Naive thymus-derived CD4-positive, alpha-beta T cell (primary cell): ENCODE measurements around the gene FAM184A. TPM values are rescaled to one million over a fixed set of nuclear protein-coding genes. Genes with fewer than 3 reads are reported as not detected.

Experiments
- ATAC-seq: fragments of 150-1000 bp; cut with Tn5 transposase; 2 replicates; pipeline ENCODE4 v1.10.0; 2021; ENCODE audit warnings: mild to moderate bottlenecking, moderate library complexity
- CTCF ChIA-PET: fragments of 350-600 bp; sonication (Branson Sonifier 250); formaldehyde crosslinking; loops from one replicate; lab custom pipeline; 2021; ENCODE audit warnings: antibody characterized with exemption; lab: Charles Lee
- POLR2A ChIA-PET: fragments of 350-600 bp; sonication (Branson Sonifier 250); formaldehyde crosslinking; loops from one replicate; lab custom pipeline; 2021; ENCODE audit warnings: antibody characterized with exemption, inconsistent platforms; lab: Charles Lee
- DNase-seq, 9 donors: peaks; one replicate each; pipeline versions ENCODE4 v3.0.0 to v3.0.0-alpha.2; 2020 to 2022; ENCODE audit warnings: mixed read lengths in 1 of 9
- H3K27ac ChIP-seq: one replicate; pipeline ENCODE4 v1.7.0; 2013; ENCODE audit warnings: mild to moderate bottlenecking, low read depth, low read length, moderate library complexity
- H3K27me3 ChIP-seq, 2 donors: one replicate each; pipeline ENCODE4 v1.7.0; 2013; ENCODE audit warnings: low read length in 2 of 2, mild to moderate bottlenecking in 2 of 2, moderate library complexity in 2 of 2; ENCODE audit not compliant: control insufficient read depth in 2 of 2, insufficient read depth in 2 of 2
- H3K36me3 ChIP-seq, 3 experiments: 1 replicate in 2 of 3; 2 replicates in 1 of 3; pipeline ENCODE4 v1.7.0; 2013; ENCODE audit warnings: low read length in 3 of 3, mild to moderate bottlenecking in 3 of 3, moderate library complexity in 1 of 3; ENCODE audit not compliant: insufficient read depth in 3 of 3, control insufficient read depth in 2 of 3
- H3K4me1 ChIP-seq, 2 donors: one replicate each; pipeline ENCODE4 v1.7.0; 2013; ENCODE audit warnings: low read length in 2 of 2, mild to moderate bottlenecking in 2 of 2, moderate library complexity in 1 of 2; ENCODE audit not compliant: control insufficient read depth in 2 of 2, insufficient read depth in 2 of 2
- H3K4me3 ChIP-seq: 2 replicates; pipeline ENCODE4 v1.7.0; 2013; ENCODE audit warnings: mild to moderate bottlenecking, low read length
- H3K9me3 ChIP-seq, 3 experiments: 1 replicate in 2 of 3; 2 replicates in 1 of 3; pipeline ENCODE4 v1.7.0; 2013; ENCODE audit warnings: low read length in 3 of 3; ENCODE audit not compliant: control insufficient read depth in 2 of 3
- H3K27ac Mint-ChIP-seq, 9 donors: one replicate each; pipeline ENCODE4 v1.8.0; 2020 to 2022; ENCODE audit warnings: mixed read lengths in 9 of 9, mild to moderate bottlenecking in 8 of 9, moderate library complexity in 5 of 9, inconsistent platforms in 2 of 9
- H3K27me3 Mint-ChIP-seq, 5 donors: one replicate each; pipeline ENCODE4 v1.8.0; 2021 to 2022; ENCODE audit warnings: mixed read lengths in 5 of 5, mild to moderate bottlenecking in 1 of 5
- H3K36me3 Mint-ChIP-seq, 5 donors: one replicate each; pipeline ENCODE4 v1.8.0; 2020 to 2022; ENCODE audit warnings: mixed read lengths in 5 of 5, mild to moderate bottlenecking in 3 of 5, inconsistent platforms in 1 of 5
- H3K4me1 Mint-ChIP-seq, 7 donors: one replicate each; pipeline ENCODE4 v1.8.0; 2020 to 2022; ENCODE audit warnings: mixed read lengths in 7 of 7, mild to moderate bottlenecking in 3 of 7, inconsistent platforms in 1 of 7
- H3K4me3 Mint-ChIP-seq, 10 donors: one replicate each; pipeline ENCODE4 v1.8.0; 2020 to 2022; ENCODE audit warnings: mild to moderate bottlenecking in 10 of 10, mixed read lengths in 10 of 10, moderate library complexity in 6 of 10, inconsistent platforms in 2 of 10
- H3K9me3 Mint-ChIP-seq, 11 donors: one replicate each; pipeline ENCODE4 v1.8.0; 2020 to 2022; ENCODE audit warnings: mixed read lengths in 11 of 11, mild to moderate bottlenecking in 4 of 11, inconsistent platforms in 1 of 11, moderate library complexity in 1 of 11
- intact Hi-C, 2 donors: fragments of 100-400 bp; cut with micrococcal nuclease; formaldehyde crosslinking; loops; one replicate each; pipeline ENCODE4 v1.15.1; 2023
- polyA plus RNA-seq, 2 donors: library from polyadenylated mRNA; unstranded; fragments of 300-500 nt; fragmentation: Illumina TruSeq; gene quantifications; one replicate each; pipeline ENCODE4 v1.2.3, GENCODE V29; 2021
- total RNA-seq, 6 experiments: library from RNA in 5 of 6; stranded (reverse) in 5 of 6; gene quantifications; 1 replicate in 5 of 6; 2 replicates in 1 of 6; pipeline ENCODE4 v1.2.3 and lab custom pipeline; 2021 to 2026

FAM184A gene
- total and polyA plus RNA-seq, 7 experiments from 2014 or later = 0.99 to 9.8 (median 6.0) TPM

GRCh38 chr6:119043265-119043664 lies 35.2 kb downstream of the FAM184A start:
- peaks cover 0 to 16% (median 4%) of the 10 kb centered on the region in 5 donors for H3K36me3 Mint-ChIP-seq
- ChIA-PET CTCF (no interaction called here), POLR2A (no interaction called here)
- Histone ChIP-seq H3K4me1 (no peaks in the 10 kb centered on the region), H3K27me3 (no peaks in the 10 kb centered on the region), H3K27ac (no peak overlapping the region), H3K36me3 (no peaks in the 10 kb centered on the region), H3K4me3 (no peak overlapping the region), H3K9me3 (no peaks in the 10 kb centered on the region)
- DNase-seq (no peak), ATAC-seq (no peak)
- H3K4me3 Mint-ChIP-seq = no peak overlapping the region
- H3K27me3 Mint-ChIP-seq = no peaks in the 10 kb centered on the region
- peak overlapping the region in 1 of 9 donors; percentile 4 for H3K27ac Mint-ChIP-seq
- H3K9me3 Mint-ChIP-seq = peaks cover 0 to 2% (median 0%) of the 10 kb centered on the region in 11 donors
- intact Hi-C loops = no loop called here
- H3K4me1 Mint-ChIP-seq = peaks cover 7 to 35% (median 27%) of the 10 kb centered on the region in 7 donors

GRCh38 chr6:119040636-119041035 lies 37.8 kb downstream of the FAM184A start:
- CTCF ChIA-PET = no interaction called here

GRCh38 chr6:119040229-119040628 lies 38.2 kb downstream of the FAM184A start:
- Mint-ChIP-seq H3K9me3 (peaks cover 0 to 2% (median 0%) of the 10 kb centered on the region in 11 donors), H3K4me3 (no peak overlapping the region), H3K36me3 (peaks cover 0 to 14% (median 4%) of the 10 kb centered on the region in 5 donors), H3K27ac (no peak overlapping the region), H3K4me1 (peaks cover 3 to 22% (median 8%) of the 10 kb centered on the region in 7 donors), H3K27me3 (peaks cover 0 to 3% (median 0%) of the 10 kb centered on the region in 5 donors)
- H3K4me1 ChIP-seq = no peaks in the 10 kb centered on the region
- no peak overlapping the region for H3K27ac ChIP-seq
- intact Hi-C loops = no loop called here
- ChIA-PET CTCF (no interaction called here), POLR2A (no interaction called here)
- H3K36me3 ChIP-seq = no peaks in the 10 kb centered on the region
- ATAC-seq = no peak
- no peaks in the 10 kb centered on the region for H3K9me3 ChIP-seq
- H3K4me3 ChIP-seq = no peak overlapping the region
- H3K27me3 ChIP-seq = no peaks in the 10 kb centered on the region
- no peak for DNase-seq

More at GRCh38 chr6:119040636-119041035, 37.8 kb downstream of the FAM184A start:
- H3K27me3 Mint-ChIP-seq = peaks cover 0 to 1% (median 0%) of the 10 kb centered on the region in 5 donors
- no peaks in the 10 kb centered on the region for H3K36me3 ChIP-seq
- intact Hi-C loops = no loop called here
- no peak overlapping the region for H3K4me3 Mint-ChIP-seq
- peaks cover 0 to 16% (median 4%) of the 10 kb centered on the region in 5 donors for H3K36me3 Mint-ChIP-seq
- no peaks in the 10 kb centered on the region for H3K27me3 ChIP-seq
- ATAC-seq (no peak), DNase-seq (no peak)
- peaks cover 3 to 22% (median 10%) of the 10 kb centered on the region in 7 donors for H3K4me1 Mint-ChIP-seq
- no peaks in the 10 kb centered on the region for H3K9me3 ChIP-seq
- H3K27ac ChIP-seq = no peak overlapping the region
- H3K4me3 ChIP-seq = no peak overlapping the region
- no peaks in the 10 kb centered on the region for H3K4me1 ChIP-seq
- POLR2A ChIA-PET = no interaction called here
- H3K9me3 Mint-ChIP-seq = peaks cover 0 to 2% (median 0%) of the 10 kb centered on the region in 11 donors
- no peak overlapping the region for H3K27ac Mint-ChIP-seq

- peak overlapping the region in 1 of 9 donors; percentile 25 for H3K27ac Mint-ChIP-seq
- Histone ChIP-seq H3K27me3 (no peaks in the 10 kb centered on the region), H3K27ac (no peak overlapping the region), H3K4me1 (no peaks in the 10 kb centered on the region), H3K36me3 (no peaks in the 10 kb centered on the region), H3K4me3 (no peak overlapping the region), H3K9me3 (no peaks in the 10 kb centered on the region)
- H3K27me3 Mint-ChIP-seq = peaks cover 0 to 3% (median 0%) of the 10 kb centered on the region in 5 donors
- DNase-seq = no peak
- POLR2A ChIA-PET = no interaction called here
- H3K9me3 Mint-ChIP-seq = no peaks in the 10 kb centered on the region
- intact Hi-C loops = no loop called here
- no peak for ATAC-seq
- H3K36me3 Mint-ChIP-seq = peaks cover 0 to 13% (median 4%) of the 10 kb centered on the region in 5 donors
- H3K4me1 Mint-ChIP-seq = peaks cover 0 to 15% (median 2%) of the 10 kb centered on the region in 7 donors
- CTCF ChIA-PET = no interaction called here
- no peak overlapping the region for H3K4me3 Mint-ChIP-seq
Observed at GRCh38 chr6:119037941-119038623, 40.4 kb downstream of the FAM184A start.

- no peaks in the 10 kb centered on the region for H3K9me3 ChIP-seq
- DNase-seq (no peak), ATAC-seq (no peak)
- Mint-ChIP-seq H3K27ac (no peak overlapping the region), H3K36me3 (peaks cover 0 to 9% (median 2%) of the 10 kb centered on the region in 5 donors), H3K4me1 (peaks cover 0 to 15% (median 0%) of the 10 kb centered on the region in 7 donors), H3K9me3 (no peaks in the 10 kb centered on the region), H3K4me3 (no peak overlapping the region), H3K27me3 (peaks cover 0 to 3% (median 0%) of the 10 kb centered on the region in 5 donors)
- no peaks in the 10 kb centered on the region for H3K36me3 ChIP-seq
- no peak overlapping the region for H3K4me3 ChIP-seq
- no peak overlapping the region for H3K27ac ChIP-seq
- H3K27me3 ChIP-seq = no peaks in the 10 kb centered on the region
- H3K4me1 ChIP-seq = no peaks in the 10 kb centered on the region
- ChIA-PET POLR2A (no interaction called here), CTCF (no interaction called here)
- intact Hi-C loops = no loop called here
Observed at GRCh38 chr6:119037264-119037663, 41.2 kb downstream of the FAM184A start.

GRCh38 chr6:119036081-119036480 lies 42.4 kb downstream of the FAM184A start:
- Mint-ChIP-seq H3K36me3 (peaks cover 0 to 7% (median 0%) of the 10 kb centered on the region in 5 donors), H3K9me3 (no peaks in the 10 kb centered on the region), H3K4me1 (peaks cover 0 to 15% (median 0%) of the 10 kb centered on the region in 7 donors), H3K4me3 (no peak overlapping the region), H3K27ac (no peak overlapping the region), H3K27me3 (peaks cover 0 to 3% (median 0%) of the 10 kb centered on the region in 5 donors)
- H3K36me3 ChIP-seq = no peaks in the 10 kb centered on the region
- H3K27me3 ChIP-seq = no peaks in the 10 kb centered on the region
- ChIA-PET POLR2A (no interaction called here), CTCF (no interaction called here)
- no peak for DNase-seq
- no peak overlapping the region for H3K27ac ChIP-seq
- no peaks in the 10 kb centered on the region for H3K4me1 ChIP-seq
- intact Hi-C loops = no loop called here
- ATAC-seq = no peak
- H3K9me3 ChIP-seq = no peaks in the 10 kb centered on the region
- H3K4me3 ChIP-seq = no peak overlapping the region

- intact Hi-C loops = no loop called here
- Mint-ChIP-seq H3K4me3 (no peak overlapping the region), H3K9me3 (no peaks in the 10 kb centered on the region), H3K27ac (no peak overlapping the region), H3K4me1 (peaks cover 0 to 15% (median 0%) of the 10 kb centered on the region in 7 donors), H3K27me3 (peaks cover 0 to 3% (median 0%) of the 10 kb centered on the region in 5 donors), H3K36me3 (peaks cover 0 to 7% (median 0%) of the 10 kb centered on the region in 5 donors)
- Histone ChIP-seq H3K27me3 (no peaks in the 10 kb centered on the region), H3K27ac (no peak overlapping the region), H3K4me3 (no peak overlapping the region), H3K36me3 (no peaks in the 10 kb centered on the region), H3K4me1 (no peaks in the 10 kb centered on the region), H3K9me3 (no peaks in the 10 kb centered on the region)
- no peak for ATAC-seq
- ChIA-PET POLR2A (no interaction called here), CTCF (no interaction called here)
- DNase-seq = no peak
Observed at GRCh38 chr6:119035459-119035858, 43.0 kb downstream of the FAM184A start.
